GM12872 (cell line): Measurements from ENCODE around the gene WDR26.

ENCODE experiments used
- CTCF ChIP-seq: IDR thresholded peaks from 3 replicates; pipeline ENCODE4 v1.5.1; 2011; ENCODE audit warnings: low read depth, mild to moderate bottlenecking, low read length, moderate library complexity; ENCODE audit not compliant: insufficient read depth

WDR26 gene

DNA sequence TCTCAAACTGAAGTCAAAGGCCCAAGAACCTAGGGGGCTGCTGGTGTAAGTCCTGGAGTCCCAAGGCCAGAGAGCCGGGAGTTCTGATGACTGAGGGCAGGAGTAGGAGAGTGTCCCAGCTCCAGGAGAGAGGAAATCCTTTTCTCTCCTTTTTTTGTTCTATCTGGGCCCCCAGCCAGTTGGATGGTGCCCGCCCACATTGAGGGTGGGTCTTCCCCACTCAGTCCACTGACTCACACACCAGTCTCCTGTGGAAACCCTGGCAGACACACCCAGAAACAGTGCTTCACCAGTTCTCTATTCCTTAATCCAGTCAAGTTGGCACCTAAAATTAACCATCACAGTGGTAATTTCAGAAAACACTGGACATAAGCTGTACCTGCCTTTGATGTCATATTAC, 12.7 kb upstream of the WDR26 start:
- TF ChIP-seq CTCF = no peak

GRCh38 chr1:224438989-224439388, 4.4 kb upstream of the WDR26 start:
- no peak for TF ChIP-seq CTCF

- no peak for TF ChIP-seq CTCF
Observed at GRCh38 chr1:224435999-224436398, 1.4 kb upstream of the WDR26 start.

GRCh38 chr1:224435318-224435763, 744 bp upstream of the WDR26 start:
- TF ChIP-seq CTCF = no peak

GRCh38 chr1:224433701-224434672, 610 bp downstream of the WDR26 start:
- no peak for TF ChIP-seq CTCF

- no peak for TF ChIP-seq CTCF
Observed at GRCh38 chr1:224433041-224433691, 1.4 kb downstream of the WDR26 start.

DNA sequence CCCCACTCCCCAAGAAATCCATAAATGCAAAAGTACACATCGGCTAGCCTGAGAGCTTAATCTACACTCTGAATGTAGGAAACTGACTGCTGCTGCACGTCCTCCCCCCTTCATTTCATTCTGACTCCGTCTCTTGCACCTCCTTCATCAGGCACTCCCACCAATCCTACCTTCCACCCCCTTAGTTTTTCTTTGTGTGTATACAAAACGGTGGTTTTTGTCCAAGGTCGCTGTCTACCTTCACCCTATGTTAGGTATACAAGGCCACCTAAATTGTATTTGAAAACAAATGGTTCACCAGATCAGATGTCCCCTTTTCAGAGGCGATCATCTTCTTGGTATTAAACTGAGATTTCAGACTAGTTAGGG, 1.9 kb downstream of the WDR26 start:
- no peak for TF ChIP-seq CTCF
